GM19238 (cell line): Measurements from ENCODE around the gene NANOS2.

Experiments
- DNase-seq: peaks from one replicate; pipeline ENCODE4 v3.0.0; 2011; ENCODE audit warnings: low spot score; ENCODE audit not compliant: insufficient read length

Gene NANOS2

GRCh38 chr19:45929247-45929646 lies 14.7 kb upstream of the NANOS2 start:
- DNase-seq, result no peak

- DNase-seq, result peak; percentile 98
Observed at GRCh38 chr19:45927565-45928261, 13.1 kb upstream of the NANOS2 start.

- no peak for DNase-seq
Observed at GRCh38 chr19:45924891-45925447, 10.4 kb upstream of the NANOS2 start.

DNA sequence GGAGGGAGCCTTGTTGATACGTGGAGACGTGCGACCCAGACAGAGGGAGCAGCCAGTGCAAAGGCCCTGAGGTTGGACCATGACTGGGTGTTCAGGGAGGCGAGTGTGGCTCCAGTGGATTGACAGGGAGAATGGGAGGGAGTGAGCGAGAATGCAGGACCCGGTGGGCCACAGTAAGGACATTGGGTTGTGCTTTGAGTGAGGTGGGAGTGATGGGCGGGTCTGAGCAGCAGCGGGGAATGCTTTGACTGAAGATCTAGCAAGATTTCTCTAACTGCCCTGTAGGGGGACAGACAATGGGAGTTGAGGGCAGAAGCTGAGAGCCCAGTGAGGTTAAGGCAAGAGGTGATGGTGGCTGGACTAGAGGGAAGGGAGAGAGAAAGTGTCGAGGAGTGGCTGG lies 7.7 kb upstream of the NANOS2 start:
- DNase-seq, result no peak

DNA sequence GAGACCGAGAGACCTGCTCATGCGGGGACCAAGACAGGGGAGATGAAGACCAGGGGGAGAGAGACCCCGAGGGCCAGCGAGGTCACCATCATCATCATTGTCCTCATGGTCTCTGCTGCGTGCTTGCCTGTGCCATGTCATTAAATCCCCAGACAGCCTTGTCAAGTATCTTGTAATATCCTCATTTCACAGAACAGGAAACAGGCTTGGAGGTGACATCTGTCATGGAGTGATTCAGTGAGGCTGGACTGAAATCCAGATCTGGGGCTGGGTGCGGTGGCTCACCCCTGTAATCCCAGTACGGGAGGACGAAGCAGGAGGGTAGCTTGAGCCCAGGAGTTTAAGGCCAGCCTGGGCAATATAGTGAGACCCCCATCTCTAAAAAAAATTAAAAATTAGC lies 5.9 kb upstream of the NANOS2 start:
- no peak for DNase-seq

- no peak for DNase-seq
Observed at GRCh38 chr19:45919678-45920077, 5.1 kb upstream of the NANOS2 start.

GRCh38 chr19:45918721-45919120 lies 4.1 kb upstream of the NANOS2 start:
- DNase-seq, result no peak

DNA sequence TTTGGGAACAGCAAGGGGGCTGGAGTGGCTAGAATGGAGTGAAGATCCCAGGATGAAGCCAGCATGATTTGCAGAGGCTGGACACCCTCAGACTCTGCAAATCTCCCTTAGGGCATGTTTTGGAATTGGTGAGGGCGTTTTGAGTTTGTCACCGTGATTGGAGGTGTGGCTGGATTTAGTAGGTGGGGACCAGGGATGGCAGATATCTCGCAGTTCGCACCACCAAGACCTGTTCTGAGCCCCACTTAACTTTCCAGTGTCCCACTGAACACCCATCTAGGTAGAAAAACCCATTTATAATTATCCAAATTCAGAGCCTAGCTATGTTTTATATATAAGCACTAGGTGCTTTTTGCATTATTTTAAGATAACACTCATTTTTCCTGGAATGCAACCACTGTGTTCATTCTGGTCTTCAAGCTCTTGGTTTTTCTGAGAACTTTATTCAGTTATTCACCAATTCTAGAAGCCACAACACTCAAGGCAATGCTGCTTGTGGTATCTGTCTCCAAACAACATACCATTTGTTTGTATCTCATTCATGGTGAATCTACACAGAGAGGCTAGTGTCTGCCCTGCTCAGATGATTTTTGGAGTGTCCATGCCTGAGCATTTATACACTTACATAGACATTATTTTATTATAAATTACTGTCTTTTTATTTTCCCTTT lies 3.0 kb upstream of the NANOS2 start:
- DNase-seq, result no peak

DNA sequence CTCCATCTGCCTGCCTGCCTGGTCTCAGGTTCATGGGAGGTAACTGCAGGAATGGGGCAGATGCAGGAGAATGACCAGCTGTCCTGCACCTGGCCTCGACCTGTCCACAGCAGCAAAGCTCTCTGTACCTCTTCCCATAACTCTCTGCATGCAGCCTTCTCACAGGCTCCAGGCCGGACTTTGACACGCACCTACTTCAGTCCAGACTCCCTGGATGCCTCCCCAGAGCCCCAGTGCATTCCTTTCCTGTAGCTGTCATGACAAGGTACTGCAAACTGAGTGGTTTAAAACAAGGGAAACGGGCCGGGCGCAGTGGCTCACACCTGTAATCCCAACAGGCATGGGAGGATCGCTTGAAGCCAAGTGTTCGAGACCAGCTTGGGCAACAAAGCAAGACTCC lies 3.3 kb downstream of the NANOS2 start:
- DNase-seq, result no peak

DNA sequence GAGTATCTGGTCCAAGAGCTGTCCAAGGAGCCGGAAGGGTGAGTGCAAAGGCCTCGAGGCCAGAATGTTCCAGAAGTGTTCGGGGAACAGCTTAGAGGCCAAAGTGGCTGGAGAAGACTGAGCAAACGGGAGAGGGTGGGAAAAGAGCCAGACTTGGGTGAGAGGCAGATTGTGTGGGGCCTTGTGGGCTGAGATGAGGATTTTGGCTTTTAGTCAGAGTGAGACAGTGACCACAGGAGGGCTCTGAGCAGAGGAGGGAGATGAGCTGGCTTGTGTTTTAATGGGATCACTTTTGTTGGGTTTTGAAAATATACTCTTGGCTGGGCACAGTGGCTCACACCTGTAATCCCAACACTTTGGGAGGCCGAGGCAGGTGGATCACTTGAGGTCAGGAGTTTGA lies 5.6 kb downstream of the NANOS2 start:
- DNase-seq, result no peak

- no peak for DNase-seq
Observed at GRCh38 chr19:45906221-45906620, 8.4 kb downstream of the NANOS2 start.

GRCh38 chr19:45905011-45905410 lies 9.6 kb downstream of the NANOS2 start:
- no peak for DNase-seq

DNA sequence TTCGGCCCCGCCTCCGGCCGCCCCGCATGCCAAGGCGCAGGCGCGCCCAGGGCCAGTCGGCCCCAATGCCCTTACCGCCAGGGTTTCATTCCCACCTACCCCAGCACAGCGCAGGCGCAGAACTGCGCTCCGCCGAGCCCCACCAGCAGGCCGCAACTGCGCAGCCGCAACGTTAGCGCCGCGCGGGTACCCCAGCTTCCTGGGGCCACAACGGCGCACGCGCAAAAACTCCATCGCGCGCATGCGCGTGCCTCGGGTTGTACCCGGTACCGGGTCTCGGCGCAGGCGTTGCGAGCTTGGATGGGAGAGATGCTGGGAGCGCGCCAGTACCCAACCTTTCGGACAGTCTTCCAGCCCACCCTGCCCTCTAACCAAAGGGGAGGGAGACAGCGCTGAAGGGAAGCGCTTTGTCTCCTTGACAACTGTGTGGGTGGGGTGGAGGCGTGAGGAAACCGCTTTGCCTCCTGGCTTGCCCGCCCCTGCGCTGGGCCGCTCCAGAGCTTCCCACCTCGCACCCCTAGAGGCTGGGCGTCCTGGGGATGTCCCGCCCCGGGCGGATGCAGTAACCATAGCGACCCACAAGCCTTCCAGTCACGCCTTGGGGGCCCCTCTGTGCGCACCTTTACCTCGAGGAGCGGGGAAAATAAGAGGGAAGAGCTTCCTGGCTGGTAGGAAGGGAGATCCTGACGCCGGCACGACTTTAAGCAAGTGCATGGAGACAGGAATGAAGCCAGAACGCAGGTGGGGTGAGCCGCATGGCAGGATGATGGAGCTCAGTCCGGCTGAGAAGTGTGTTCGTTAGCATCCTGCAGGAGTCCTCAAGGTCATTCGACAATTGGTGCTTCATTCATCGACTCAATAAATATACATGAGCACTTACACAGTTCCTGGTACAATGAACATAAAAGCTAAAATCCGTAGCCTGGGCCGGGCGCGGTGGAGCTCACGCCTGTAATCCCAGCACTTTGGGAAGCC lies 11.6 kb downstream of the NANOS2 start:
- DNase-seq, result peak; percentile 100

DNA sequence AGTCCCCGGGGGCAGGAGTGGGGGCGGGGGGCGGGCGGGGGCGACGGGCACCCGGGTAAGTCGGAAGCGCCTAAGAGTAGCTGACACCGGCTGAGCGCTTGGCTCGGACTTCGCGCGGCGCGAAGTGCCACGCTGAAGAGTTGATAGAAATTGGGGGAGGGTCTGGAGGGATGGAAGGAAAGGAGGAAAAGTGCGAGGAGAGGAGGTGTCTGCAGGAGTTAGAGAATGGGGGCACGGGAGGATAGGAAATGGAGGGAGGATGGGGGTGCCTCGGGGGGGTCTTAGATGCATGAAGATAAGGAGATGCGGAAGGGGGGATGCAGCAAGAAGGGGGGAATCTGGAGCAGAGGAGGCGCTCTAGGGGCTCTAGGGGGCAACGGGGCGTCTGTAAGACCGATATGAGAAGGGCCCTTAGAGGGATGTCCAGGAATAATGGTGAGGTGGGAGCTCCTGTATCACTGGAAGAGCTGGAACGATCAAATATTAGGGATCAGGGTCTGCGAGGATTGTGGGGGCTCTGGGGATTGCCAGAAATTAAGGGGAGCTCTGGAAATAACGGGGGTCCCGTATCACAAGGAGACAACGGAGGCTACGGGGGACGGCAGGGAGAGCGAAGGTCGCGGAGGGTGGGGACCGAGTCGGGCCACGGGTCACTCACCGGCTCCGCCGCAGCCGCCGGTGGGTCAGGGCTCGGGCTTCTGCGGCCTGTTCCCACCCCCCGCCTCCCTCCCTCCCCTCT lies 12.5 kb downstream of the NANOS2 start, which contains the start of gene MYPOP:
Gene MYPOP (minus strand): TSS at position 702 of the 739 bp plus-strand sequence. CDS start 840 bp downstream, outside the sequence.
- DNase-seq, result peak; percentile 42

- no peak for DNase-seq
Observed at GRCh38 chr19:45901432-45901911, 13.1 kb downstream of the NANOS2 start.

- DNase-seq, result no peak
Observed at GRCh38 chr19:45900738-45901431, 13.7 kb downstream of the NANOS2 start.

- no peak for DNase-seq
Observed at GRCh38 chr19:45899919-45900589, 14.5 kb downstream of the NANOS2 start.

GRCh38 chr19:45899253-45899652 lies 15.3 kb downstream of the NANOS2 start:
- no peak for DNase-seq

GRCh38 chr19:45897261-45897812 lies 17.2 kb downstream of the NANOS2 start:
- no peak for DNase-seq
